OCI-LY3 (cell line): ENCODE measurements around the gene NEDD4L.
"Not testable (repeated sequence)": the region's sequence is repeated elsewhere in the genome, so short reads cannot be mapped to it uniquely, and the experiment has no call there.

Experiments used
- H2AFZ ChIP-seq: fragments of 200-600, 300-600 bp; shearing (Covaris generic); 2 replicates; pipeline ENCODE4 v1.6.0; 2014; ENCODE audit warnings: antibody characterized with exemption, low read depth, low read length
- H3K27ac ChIP-seq: fragments of 200-600, 300-600 bp; sonication (generic); 2 replicates; pipeline ENCODE4 v1.5.1; 2014; ENCODE audit warnings: mild to moderate bottlenecking, low read length, moderate library complexity, mixed read lengths
- H3K27me3 ChIP-seq: fragments of 200-600, 300-600 bp; sonication (generic); 2 replicates; pipeline ENCODE4 v1.6.1; 2014; ENCODE audit warnings: low read depth, low read length, mixed read lengths
- H3K36me3 ChIP-seq: fragments of 200-600, 300-600 bp; sonication (generic); replicated peaks from 2 replicates; pipeline ENCODE3; 2014; ENCODE audit warnings: low read depth, low read length, mixed read lengths
- H3K4me1 ChIP-seq: fragments of 300-600, 200-600 bp; sonication (generic); 2 replicates; pipeline ENCODE4 v1.6.1; 2014; ENCODE audit warnings: low read length, mixed read lengths
- H3K4me2 ChIP-seq: fragments of 200-600, 300-600 bp; sonication (generic); 2 replicates; pipeline ENCODE4 v1.6.1; 2014; ENCODE audit warnings: low read length, mixed read lengths
- H3K4me3 ChIP-seq: fragments of 300-600, 200-600 bp; sonication (generic); 2 replicates; pipeline ENCODE4 v1.5.1; 2014; ENCODE audit warnings: antibody characterized with exemption, mild to moderate bottlenecking, low read length, moderate library complexity
- H3K79me2 ChIP-seq: fragments of 300-600, 200-600 bp; shearing (Covaris generic); 2 replicates; pipeline ENCODE4 v1.6.1; 2014; ENCODE audit warnings: mild to moderate bottlenecking, low read length, mixed read lengths
- H3K9ac ChIP-seq: fragments of 300-600, 200-600 bp; shearing (Covaris generic); 2 replicates; pipeline ENCODE4 v1.6.0; 2014; ENCODE audit warnings: mild to moderate bottlenecking, low read length, moderate library complexity
- H3K9me3 ChIP-seq: fragments of 200-600, 300-600 bp; shearing (Covaris generic); 2 replicates; pipeline ENCODE4 v1.6.1; 2014; ENCODE audit warnings: low read length, mixed read lengths; ENCODE audit not compliant: insufficient read depth
- H4K20me1 ChIP-seq: fragments of 200-600, 300-600 bp; sonication (generic); 2 replicates; pipeline ENCODE4 v1.6.1; 2016; ENCODE audit warnings: low read length, mixed read lengths; ENCODE audit not compliant: insufficient read depth
- EZH2phosphoT487 ChIP-seq: fragments of 200-600 bp; shearing (Covaris generic); IDR thresholded peaks from 2 replicates; pipeline ENCODE4 v1.6.1; 2018; ENCODE audit warnings: antibody characterized with exemption, mixed run types, low read depth
- TF ChIP-seq, protein P1 (sequence below): fragments of 200-600, 300-600 bp; sonication (generic); IDR thresholded peaks from 2 replicates; pipeline ENCODE4 v1.5.1; 2014; ENCODE audit warnings: antibody characterized with exemption, low read length, low read depth

Gene NEDD4L

DNA sequence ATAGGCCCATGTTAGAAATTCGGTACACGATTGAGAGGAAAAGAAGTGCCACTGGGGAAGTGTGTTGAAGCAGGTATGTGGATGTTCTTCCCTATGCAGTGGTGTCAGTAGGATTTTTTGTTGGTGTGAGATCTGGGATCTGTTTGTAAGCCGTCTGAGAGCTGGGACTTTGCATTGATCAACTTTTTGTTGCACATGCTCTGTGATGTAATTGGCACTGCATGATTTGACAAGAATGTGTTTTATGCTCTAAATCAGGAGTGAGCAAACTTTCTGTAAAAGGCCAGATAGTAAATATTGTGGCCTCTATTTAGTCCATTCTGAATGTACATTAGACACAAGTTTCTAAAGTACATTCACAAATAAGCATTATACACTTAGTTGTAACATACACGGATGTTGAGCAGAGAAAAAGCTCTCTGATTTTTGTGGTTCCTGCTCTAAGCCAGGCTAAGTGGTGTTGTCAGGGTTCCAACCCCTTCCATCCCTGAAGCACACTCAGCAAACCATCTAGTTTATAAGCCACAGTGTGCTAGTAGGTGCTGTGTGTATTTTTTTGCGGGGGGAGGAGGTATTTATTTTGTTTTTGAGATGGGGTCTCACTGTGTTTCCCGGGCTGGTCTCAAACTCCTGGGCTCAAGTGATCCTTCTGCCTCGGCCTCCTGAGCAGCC is 235.6 kb downstream of the NEDD4L start:
- no peak overlapping the region for H3K4me2 ChIP-seq
- H3K27me3 ChIP-seq, result no peaks in the 10 kb centered on the region
- H3K4me1 ChIP-seq, result no peaks in the 10 kb centered on the region
- no peaks in the 10 kb centered on the region for H3K9me3 ChIP-seq
- H2AFZ ChIP-seq, result no peak overlapping the region
- peaks cover 81% of the 10 kb centered on the region for H4K20me1 ChIP-seq
- no peak overlapping the region for H3K4me3 ChIP-seq
- peaks cover 60% of the 10 kb centered on the region for H3K79me2 ChIP-seq
- TF ChIP-seq EZH2phosphoT487, result no peak
- TF ChIP-seq, protein P1, sequence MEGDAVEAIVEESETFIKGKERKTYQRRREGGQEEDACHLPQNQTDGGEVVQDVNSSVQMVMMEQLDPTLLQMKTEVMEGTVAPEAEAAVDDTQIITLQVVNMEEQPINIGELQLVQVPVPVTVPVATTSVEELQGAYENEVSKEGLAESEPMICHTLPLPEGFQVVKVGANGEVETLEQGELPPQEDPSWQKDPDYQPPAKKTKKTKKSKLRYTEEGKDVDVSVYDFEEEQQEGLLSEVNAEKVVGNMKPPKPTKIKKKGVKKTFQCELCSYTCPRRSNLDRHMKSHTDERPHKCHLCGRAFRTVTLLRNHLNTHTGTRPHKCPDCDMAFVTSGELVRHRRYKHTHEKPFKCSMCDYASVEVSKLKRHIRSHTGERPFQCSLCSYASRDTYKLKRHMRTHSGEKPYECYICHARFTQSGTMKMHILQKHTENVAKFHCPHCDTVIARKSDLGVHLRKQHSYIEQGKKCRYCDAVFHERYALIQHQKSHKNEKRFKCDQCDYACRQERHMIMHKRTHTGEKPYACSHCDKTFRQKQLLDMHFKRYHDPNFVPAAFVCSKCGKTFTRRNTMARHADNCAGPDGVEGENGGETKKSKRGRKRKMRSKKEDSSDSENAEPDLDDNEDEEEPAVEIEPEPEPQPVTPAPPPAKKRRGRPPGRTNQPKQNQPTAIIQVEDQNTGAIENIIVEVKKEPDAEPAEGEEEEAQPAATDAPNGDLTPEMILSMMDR, result no peak
- H3K27ac ChIP-seq, result no peak overlapping the region
- H3K36me3 ChIP-seq, result peaks cover 4% of the 10 kb centered on the region
- no peak overlapping the region for H3K9ac ChIP-seq

DNA sequence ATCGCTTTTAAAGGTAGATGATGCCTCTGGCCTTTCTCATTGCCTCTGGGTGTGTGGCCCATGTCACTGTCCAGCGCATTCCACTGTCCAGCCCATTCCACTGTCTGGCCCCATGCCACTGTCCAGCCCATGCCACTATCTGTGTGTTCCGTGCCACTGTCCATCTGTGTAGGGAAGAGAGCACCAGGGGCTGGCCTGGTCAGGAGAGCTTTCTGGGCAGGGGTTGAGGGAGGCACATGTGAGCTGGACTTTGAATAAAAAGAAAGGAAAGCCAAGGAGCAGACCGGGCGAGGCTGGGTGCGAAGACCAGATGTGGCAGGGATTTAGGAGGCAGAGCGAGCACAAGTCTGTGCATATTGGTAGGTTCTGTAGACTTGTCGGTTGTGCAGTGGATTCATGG is 236.2 kb downstream of the NEDD4L start:
- Histone ChIP-seq H4K20me1 (peaks cover 84% of the 10 kb centered on the region), H3K9ac (no peak overlapping the region), H2AFZ (no peak overlapping the region), H3K4me2 (no peak overlapping the region), H3K9me3 (no peaks in the 10 kb centered on the region), H3K36me3 (peaks cover 4% of the 10 kb centered on the region), H3K4me3 (no peak overlapping the region), H3K27me3 (no peaks in the 10 kb centered on the region), H3K27ac (no peak overlapping the region), H3K4me1 (no peaks in the 10 kb centered on the region), H3K79me2 (peaks cover 65% of the 10 kb centered on the region)
- no peak for TF ChIP-seq EZH2phosphoT487
- TF ChIP-seq, protein P1, result no peak

DNA sequence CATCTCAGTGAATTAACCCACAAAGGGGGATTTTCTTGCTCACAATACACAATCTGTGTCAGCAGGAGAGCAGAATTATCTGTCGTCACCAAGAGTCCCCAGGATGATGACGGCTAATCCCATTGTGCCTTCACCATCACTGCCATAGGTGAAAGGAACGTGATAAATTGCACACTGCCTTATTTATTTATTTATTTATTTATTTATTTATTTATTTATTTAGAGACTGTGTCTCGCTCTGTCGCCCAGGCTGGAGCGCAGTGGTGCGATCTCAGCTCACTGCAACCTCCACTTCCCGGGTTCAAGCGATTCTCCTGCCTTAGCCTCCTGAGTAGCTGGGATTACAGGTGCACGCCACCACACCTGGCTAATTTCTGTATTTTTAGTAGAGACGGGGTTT is 238.8 kb downstream of the NEDD4L start:
- not testable (repeated sequence) for H3K27me3 ChIP-seq, H3K36me3 ChIP-seq, H3K9ac ChIP-seq, H3K9me3 ChIP-seq, H3K27ac ChIP-seq, H3K4me3 ChIP-seq, H3K4me2 ChIP-seq, H2AFZ ChIP-seq
- Histone ChIP-seq H4K20me1 (peaks cover 86% of the 10 kb centered on the region), H3K79me2 (peaks cover 71% of the 10 kb centered on the region), H3K4me1 (peaks cover 15% of the 10 kb centered on the region)

DNA sequence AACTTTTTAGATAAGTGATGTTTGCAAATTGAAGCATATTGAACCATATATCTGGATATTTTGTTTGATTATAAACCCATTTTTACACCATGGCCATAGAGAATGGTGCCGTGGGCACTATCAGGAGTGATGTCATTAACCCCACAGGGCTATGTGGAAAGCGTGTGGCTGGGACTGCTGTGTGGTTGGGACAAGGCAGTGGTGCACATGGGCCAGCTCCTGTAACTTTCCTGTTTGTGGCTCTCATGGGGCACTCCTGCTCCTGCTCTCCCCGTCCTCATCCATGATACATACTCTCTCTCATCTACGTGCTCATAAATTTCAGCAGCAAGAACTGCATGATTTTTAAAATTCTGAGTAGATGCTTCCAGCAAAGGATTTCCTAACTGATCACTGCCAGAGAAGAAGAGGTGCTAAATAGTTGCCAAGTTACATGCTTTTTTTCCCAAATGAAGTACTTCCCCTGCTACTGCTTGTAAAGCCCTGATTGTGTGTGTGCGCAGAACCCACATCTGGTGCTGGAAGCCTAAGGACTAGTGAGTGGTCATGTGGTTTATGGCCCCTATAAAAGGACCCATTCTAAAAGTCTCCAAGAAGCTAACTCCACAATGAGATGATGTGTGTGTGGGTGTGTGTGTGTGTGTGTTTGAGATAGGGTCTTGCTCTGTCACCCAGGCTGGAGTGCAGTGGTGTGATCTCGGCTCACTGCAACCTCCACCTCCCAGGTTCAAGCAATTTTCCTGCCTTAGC is 240.8 kb downstream of the NEDD4L start:
- Histone ChIP-seq H3K9me3 (no peaks in the 10 kb centered on the region), H3K79me2 (peaks cover 73% of the 10 kb centered on the region), H3K4me1 (peaks cover 35% of the 10 kb centered on the region), H3K36me3 (no peaks in the 10 kb centered on the region), H2AFZ (no peak overlapping the region), H3K9ac (no peak overlapping the region), H3K27me3 (no peaks in the 10 kb centered on the region), H3K4me2 (no peak overlapping the region), H3K4me3 (no peak overlapping the region), H3K27ac (no peak overlapping the region), H4K20me1 (peaks cover 89% of the 10 kb centered on the region)
- TF ChIP-seq EZH2phosphoT487, result no peak
- TF ChIP-seq, protein P1, result no peak
